IMR-90 (cell line): ENCODE measurements around the gene ARL5C. TPM values are rescaled to one million over a fixed set of nuclear protein-coding genes. Genes with fewer than 3 reads are reported as not detected.

Source experiments
- ATAC-seq: fragments of 200-7000 bp; cut with Tn5 transposase; 2 replicates; pipeline ENCODE4 v1.9.1; 2020; ENCODE audit warnings: low read depth, mild to moderate bottlenecking, moderate library complexity
- BruUV-seq: library from RNA; stranded (reverse); fragments of 400-500 nt; replicated peaks from 2 replicates; lab custom pipeline; 2021; lab: Mats Ljungman, UMichigan
- CTCF ChIA-PET: fragments of 300-600 bp; formaldehyde crosslinking; extraction: SDS; loops from one replicate; lab custom pipeline; 2021; ENCODE audit warnings: antibody characterized with exemption; lab: Yijun Ruan, JAX
- POLR2A ChIA-PET: fragments of 300-600 bp; sonication (Branson Sonifier 250); formaldehyde crosslinking; loops from one replicate; lab custom pipeline; 2022; ENCODE audit warnings: antibody characterized with exemption; ENCODE audit not compliant: unreplicated experiment; lab: Charles Lee
- DNase-seq: peaks from one replicate; pipeline ENCODE4 v3.0.0; 2013
- H2AFZ ChIP-seq: replicated peaks from 2 replicates; pipeline ENCODE3; 2013; ENCODE audit warnings: low read length, mild to moderate bottlenecking; ENCODE audit not compliant: poor library complexity
- H2AK5ac ChIP-seq: 2 replicates; pipeline ENCODE4 v1.6.1; 2013; ENCODE audit warnings: low read depth, low read length, inconsistent platforms
- H2AK9ac ChIP-seq: replicated peaks from 2 replicates; pipeline ENCODE3; 2013; ENCODE audit warnings: mild to moderate bottlenecking, low read depth, low read length, moderate library complexity; ENCODE audit not compliant: poor library complexity
- H2BK120ac ChIP-seq: 2 replicates; pipeline ENCODE4 v1.6.1; 2013; ENCODE audit warnings: low read depth, low read length, inconsistent platforms
- H2BK15ac ChIP-seq: 3 replicates; pipeline ENCODE4 v1.6.1; 2013; ENCODE audit warnings: low read depth, low read length, inconsistent platforms
- H2BK20ac ChIP-seq: 2 replicates; pipeline ENCODE4 v1.6.1; 2013; ENCODE audit warnings: low read depth, mild to moderate bottlenecking, inconsistent platforms, low read length, moderate library complexity
- H2BK5ac ChIP-seq: 2 replicates; pipeline ENCODE4 v1.6.1; 2013; ENCODE audit warnings: mild to moderate bottlenecking, low read depth, low read length, inconsistent platforms; ENCODE audit not compliant: poor library complexity, severe bottlenecking
- H3K14ac ChIP-seq: replicated peaks from 2 replicates; pipeline ENCODE4 v1.6.1; 2013; ENCODE audit warnings: low read depth, low read length, inconsistent platforms
- H3K18ac ChIP-seq: 2 replicates; pipeline ENCODE4 v1.6.1; 2013; ENCODE audit warnings: low read depth, low read length, control low read depth
- H3K23ac ChIP-seq: 2 replicates; pipeline ENCODE4 v1.6.1; 2013; ENCODE audit warnings: low read depth, low read length, inconsistent platforms
- H3K27ac ChIP-seq: 2 replicates; pipeline ENCODE4 v1.5.1; 2013; ENCODE audit warnings: mild to moderate bottlenecking, control low read depth, low read length; ENCODE audit not compliant: insufficient read depth
- H3K27me3 ChIP-seq: 2 replicates; pipeline ENCODE4 v1.6.1; 2013; ENCODE audit warnings: low read length; ENCODE audit not compliant: control insufficient read depth, insufficient read depth
- H3K36me3 ChIP-seq: 2 replicates; pipeline ENCODE4 v1.6.1; 2013; ENCODE audit warnings: low read length, mixed read lengths; ENCODE audit not compliant: control insufficient read depth, insufficient read depth
- H3K4ac ChIP-seq: 2 replicates; pipeline ENCODE4 v1.6.1; 2013; ENCODE audit warnings: low read depth, low read length, inconsistent platforms
- H3K4me1 ChIP-seq: 2 replicates; pipeline ENCODE4 v1.6.1; 2013; ENCODE audit warnings: low read length, mixed read lengths; ENCODE audit not compliant: control insufficient read depth, insufficient read depth
- H3K4me2 ChIP-seq: 2 replicates; pipeline ENCODE4 v1.6.1; 2013; ENCODE audit warnings: low read depth, mild to moderate bottlenecking, control low read depth, low read length, moderate library complexity
- H3K4me3 ChIP-seq: 2 replicates; pipeline ENCODE4 v1.5.1; 2013; ENCODE audit warnings: low read depth, mild to moderate bottlenecking, control low read depth, low read length, moderate library complexity; ENCODE audit not compliant: insufficient read depth
- H3K56ac ChIP-seq: 2 replicates; pipeline ENCODE4 v1.6.1; 2013; ENCODE audit warnings: low read length, inconsistent platforms; ENCODE audit not compliant: insufficient read depth; ENCODE audit errors: extremely low read depth
- H3K79me1 ChIP-seq, 2 experiments: 2 replicates each; pipeline ENCODE4 v1.6.1; 2013; ENCODE audit warnings: low read length in 2 of 2, inconsistent platforms in 1 of 2, low read depth in 1 of 2
- H3K9ac ChIP-seq: 2 replicates; pipeline ENCODE4 v1.6.1; 2013; ENCODE audit warnings: low read depth, low read length, control low read depth
- H3K9me1 ChIP-seq: 2 replicates; pipeline ENCODE4 v1.6.1; 2013; ENCODE audit warnings: low read length, inconsistent platforms; ENCODE audit not compliant: insufficient read depth
- H3K9me3 ChIP-seq: 2 replicates; pipeline ENCODE4 v1.6.1; 2013; ENCODE audit warnings: low read length; ENCODE audit not compliant: control insufficient read depth, insufficient read depth
- H4K20me1 ChIP-seq: 2 replicates; pipeline ENCODE4 v1.6.1; 2013; ENCODE audit warnings: low read length, inconsistent platforms; ENCODE audit not compliant: insufficient read depth
- H4K5ac ChIP-seq: 2 replicates; pipeline ENCODE4 v1.6.1; 2013; ENCODE audit warnings: mild to moderate bottlenecking, low read depth, low read length, control low read depth
- H4K8ac ChIP-seq, 2 experiments: 2 replicates each; pipeline ENCODE4 v1.6.1; 2013; ENCODE audit warnings: low read depth in 2 of 2, low read length in 2 of 2, control low read depth in 1 of 2, inconsistent platforms in 1 of 2
- H4K91ac ChIP-seq: 2 replicates; pipeline ENCODE4 v1.6.1; 2013; ENCODE audit warnings: low read depth, low read length, inconsistent platforms; ENCODE audit not compliant: insufficient read depth
- CEBPB ChIP-seq: IDR thresholded peaks from 2 replicates; pipeline ENCODE4 v1.6.1; 2012; ENCODE audit warnings: low read depth, low read length, improper control_type of control experiment
- CHD1 ChIP-seq: IDR thresholded peaks from 2 replicates; pipeline ENCODE4 v1.6.1; 2012; ENCODE audit warnings: low read depth, low read length, improper control_type of control experiment
- CTCF ChIP-seq: conservative IDR thresholded peaks from 2 replicates; pipeline ENCODE4 v1.5.1; 2012; ENCODE audit warnings: mild to moderate bottlenecking, low read depth, low read length, improper control_type of control experiment
- ELK1 ChIP-seq: fragments of 150-350 bp; IDR thresholded peaks from 2 replicates; pipeline ENCODE4 v1.6.1; 2016; ENCODE audit warnings: low read depth, mild to moderate bottlenecking, low read length, moderate library complexity, borderline replicate concordance
- FOS ChIP-seq: fragments of 150-350 bp; IDR thresholded peaks from 2 replicates; pipeline ENCODE4 v1.6.1; 2016; ENCODE audit warnings: low read depth, low read length
- NFE2L2 ChIP-seq: fragments of 150-350 bp; IDR thresholded peaks from 2 replicates; pipeline ENCODE4 v1.6.1; 2016; ENCODE audit warnings: low read depth, mild to moderate bottlenecking, low read length
- RCOR1 ChIP-seq: IDR thresholded peaks from 2 replicates; pipeline ENCODE4 v1.6.1; 2012; ENCODE audit warnings: mild to moderate bottlenecking, low read length, improper control_type of control experiment; ENCODE audit not compliant: insufficient replicate concordance
- SMC3 ChIP-seq: fragments of 150-350 bp; IDR thresholded peaks from 2 replicates; pipeline ENCODE4 v1.6.1; 2016; ENCODE audit warnings: low read depth, mild to moderate bottlenecking, antibody characterized with exemption, low read length, moderate library complexity
- USF2 ChIP-seq: fragments of 150-350 bp; IDR thresholded peaks from 2 replicates; pipeline ENCODE4 v1.6.1; 2017; ENCODE audit warnings: mild to moderate bottlenecking, antibody characterized with exemption, low read length, low read depth
- WGBS, 2 experiments: methylation state at CpG; one replicate each; pipeline versions ENCODE4 v1.1.5 to v1.1.7; 2013; ENCODE audit warnings: missing lambda C conversion rate in 2 of 2; ENCODE audit not compliant: insufficient read length in 1 of 2; ENCODE audit errors: extremely low coverage in 2 of 2; 5-methylcytosine and 5-hydroxymethylcytosine counted together
- dilution Hi-C: fragments of 300-500 bp; cut with HindIII; formaldehyde crosslinking; loops from one replicate; pipeline ENCODE4 v1.14.3; 2018; ENCODE audit warnings: low sequenced_read_pairs; ENCODE audit not compliant: unreplicated experiment
- in situ Hi-C: fragments of 300-500 bp; cut with MboI; formaldehyde crosslinking; loops from 3 replicates; pipeline ENCODE4 v1.14.3; 2019; ENCODE audit warnings: low sequenced_read_pairs, inconsistent platforms, mixed read lengths
- intact Hi-C: fragments of 100-400 bp; cut with micrococcal nuclease; formaldehyde crosslinking; loops from 2 replicates; pipeline ENCODE4 v1.10.0; 2022
- polyA plus RNA-seq, 3 experiments: library from polyadenylated mRNA; depleted of rRNA; stranded (reverse); fragments of >200 nt; gene quantifications; 2 replicates each; pipeline ENCODE4 v1.2.3, GENCODE V29; 2012; ENCODE audit warnings: low replicate concordance in 1 of 3
- total RNA-seq: library from RNA; depleted of rRNA; stranded (reverse); fragments of >200 nt; gene quantifications from 2 replicates; pipeline ENCODE4 v1.2.3, GENCODE V29; 2012

Gene ARL5C
- total and polyA plus RNA-seq, 2 of the 4 experiments (the other 2 are of a cell fraction): not detected

- no peak for TF ChIP-seq ELK1
These were observed 21.5 kb downstream of the ARL5C start (continued) for GRCh38 chr17:39144416-39144840.

GRCh38 chr17:39143552-39144093, 22.3 kb downstream of the ARL5C start:
- TF ChIP-seq ELK1 (no peak), NFE2L2 (no peak), RCOR1 (no peak), FOS (no peak), CHD1 (no peak), SMC3 (no peak), USF2 (no peak), CEBPB (no peak), CTCF (no peak)
- CTCF ChIA-PET: no interaction called here
- Histone ChIP-seq H3K4me2 (no peak overlapping the region), H2AK5ac (no peak overlapping the region; the same call in 1 of the 2 replicates), H4K91ac (no peak overlapping the region), H2BK20ac (no peak overlapping the region), H2BK120ac (peak overlapping the region; percentile 48; the same call in 1 of the 2 replicates), H3K18ac (no peak overlapping the region), H4K20me1 (no peaks in the 10 kb centered on the region), H3K4ac (peak overlapping the region; percentile 10; the same call in 1 of the 2 replicates), H3K27ac (no peak overlapping the region), H3K9me1 (peaks cover 14% of the 10 kb centered on the region), H3K9ac (no peak overlapping the region), H3K23ac (no peak overlapping the region), H2AK9ac (no peak overlapping the region), H3K9me3 (no peaks in the 10 kb centered on the region), H3K27me3 (no peaks in the 10 kb centered on the region; the same call in 1 of the 2 replicates), H3K36me3 (no peaks in the 10 kb centered on the region), H3K56ac (no peak overlapping the region), H2BK5ac (peak overlapping the region; percentile 29), H3K4me3 (no peak overlapping the region), H4K5ac (no peak overlapping the region), H3K4me1 (peaks cover 15% of the 10 kb centered on the region), H2AFZ (peak overlapping the region; percentile 49), H4K8ac (peak overlapping the region in 1 of 2 experiments; percentile 35; a peak in 1 of 4 replicates), H3K14ac (no peak overlapping the region), H3K79me1 (no peaks in the 10 kb centered on the region), H2BK15ac (no peak overlapping the region)
- no TSS peak for BruUV-seq
- no peak for DNase-seq
- POLR2A ChIA-PET: no interaction called here
- in situ Hi-C loops (no loop called here), dilution Hi-C loops (no loop called here), intact Hi-C loops (no loop called here)
- 70% methylated on average over 4 of the region's 7 CpGs; no CpG with 5 or more reads in 1 of the 2 experiments for WGBS, 2 experiments
- ATAC-seq: no peak
